ENCODE results near the gene RAB7B. TPM values are rescaled to one million over a fixed set of nuclear protein-coding genes. Genes with fewer than 3 reads are reported as not detected.
A peak's percentile ranks its signal among the peaks of the same experiment; 100 is the strongest.

The RAB7B gene
- total and polyA plus RNA-seq, 9 of the 15 experiments (the other 6 are each of a cell fraction or from before 2014, with no cell fraction given), result 0.03 to 0.29 (median 0.07) TPM; not detected in 4

DNA sequence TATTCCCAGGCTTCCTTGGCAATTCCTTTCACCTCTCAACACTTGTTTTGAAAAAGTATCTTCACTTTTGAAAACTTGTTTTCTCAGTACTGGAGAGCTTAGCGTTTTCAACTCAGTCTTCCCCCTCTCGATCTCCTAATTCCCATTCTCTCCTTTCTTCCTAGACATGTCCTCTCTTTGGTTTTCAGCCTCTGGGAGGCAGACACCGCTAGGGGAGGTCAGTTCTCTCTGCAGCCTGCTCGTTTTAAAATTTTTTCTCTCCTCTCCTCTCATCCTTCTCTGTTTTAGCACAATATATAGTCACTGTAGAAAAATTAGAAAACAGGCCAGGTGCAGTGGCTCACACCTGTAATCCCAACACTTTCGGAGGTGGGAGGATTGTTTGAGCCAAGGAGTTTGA is 37.1 kb upstream of the RAB7B start:
- no peaks in the 10 kb centered on the region for H3K36me3 ChIP-seq (ENCODE audit: control insufficient read depth, insufficient read depth, low read length)
- no peaks in the 10 kb centered on the region for H3K9me1 ChIP-seq (ENCODE audit: control insufficient read depth, insufficient read depth, low read length)
- POLR2A ChIA-PET, result interaction anchor here (0.5 to 1.3 kb wide), 2 partner anchors 9 to 73 kb away, joined by 3 to 4 read pairs; no protein-coding TSS in a partner anchor
- ATAC-seq (no peak), DNase-seq (ENCODE audit: extremely low read depth in 1 of 4, low spot score in 3 of 4) (no peak), FAIRE-seq (no peak)
- CTCF ChIA-PET (ENCODE audit: low intra/inter-chr PET ratio), result interaction anchor here (0.7 kb wide), 1 partner anchor 62 kb away, joined by 3 read pairs; no protein-coding TSS in a partner anchor
- intact Hi-C loops (cut with micrococcal nuclease) (no loop called here), in situ Hi-C loops (cut with MboI) (no loop called here)
- no peaks in the 10 kb centered on the region for H3K9me3 ChIP-seq (replicated peaks; ENCODE audit: control insufficient read depth, insufficient read depth, low read depth, low read length)
- no TSS peak for BruUV-seq (replicated peaks)
- peak in 1 of 3 experiments; percentile 26; a peak in 2 of 6 replicates for TF ChIP-seq CTCF (IDR thresholded peaks at IDR 0.05 in 2 of 3, conservative IDR thresholded peaks at IDR 0.05 in 1 of 3; ENCODE audit: insufficient read depth in 2 of 3, low read depth in 1 of 3, low read length in 3 of 3)
- TF ChIP-seq RAD21 (CRISPR knock-in tag; conservative IDR thresholded peaks at IDR 0.05 in 1 of 2, IDR thresholded peaks at IDR 0.05 in 1 of 2), result peak; percentile 19 to 28; a peak in 1 of 4 replicates
- TF ChIP-seq, protein P1, sequence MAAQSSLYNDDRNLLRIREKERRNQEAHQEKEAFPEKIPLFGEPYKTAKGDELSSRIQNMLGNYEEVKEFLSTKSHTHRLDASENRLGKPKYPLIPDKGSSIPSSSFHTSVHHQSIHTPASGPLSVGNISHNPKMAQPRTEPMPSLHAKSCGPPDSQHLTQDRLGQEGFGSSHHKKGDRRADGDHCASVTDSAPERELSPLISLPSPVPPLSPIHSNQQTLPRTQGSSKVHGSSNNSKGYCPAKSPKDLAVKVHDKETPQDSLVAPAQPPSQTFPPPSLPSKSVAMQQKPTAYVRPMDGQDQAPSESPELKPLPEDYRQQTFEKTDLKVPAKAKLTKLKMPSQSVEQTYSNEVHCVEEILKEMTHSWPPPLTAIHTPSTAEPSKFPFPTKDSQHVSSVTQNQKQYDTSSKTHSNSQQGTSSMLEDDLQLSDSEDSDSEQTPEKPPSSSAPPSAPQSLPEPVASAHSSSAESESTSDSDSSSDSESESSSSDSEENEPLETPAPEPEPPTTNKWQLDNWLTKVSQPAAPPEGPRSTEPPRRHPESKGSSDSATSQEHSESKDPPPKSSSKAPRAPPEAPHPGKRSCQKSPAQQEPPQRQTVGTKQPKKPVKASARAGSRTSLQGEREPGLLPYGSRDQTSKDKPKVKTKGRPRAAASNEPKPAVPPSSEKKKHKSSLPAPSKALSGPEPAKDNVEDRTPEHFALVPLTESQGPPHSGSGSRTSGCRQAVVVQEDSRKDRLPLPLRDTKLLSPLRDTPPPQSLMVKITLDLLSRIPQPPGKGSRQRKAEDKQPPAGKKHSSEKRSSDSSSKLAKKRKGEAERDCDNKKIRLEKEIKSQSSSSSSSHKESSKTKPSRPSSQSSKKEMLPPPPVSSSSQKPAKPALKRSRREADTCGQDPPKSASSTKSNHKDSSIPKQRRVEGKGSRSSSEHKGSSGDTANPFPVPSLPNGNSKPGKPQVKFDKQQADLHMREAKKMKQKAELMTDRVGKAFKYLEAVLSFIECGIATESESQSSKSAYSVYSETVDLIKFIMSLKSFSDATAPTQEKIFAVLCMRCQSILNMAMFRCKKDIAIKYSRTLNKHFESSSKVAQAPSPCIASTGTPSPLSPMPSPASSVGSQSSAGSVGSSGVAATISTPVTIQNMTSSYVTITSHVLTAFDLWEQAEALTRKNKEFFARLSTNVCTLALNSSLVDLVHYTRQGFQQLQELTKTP (IDR thresholded peaks at IDR 0.05; ENCODE audit: low read depth in 1 of 2, partially characterized antibody in 2 of 2), result no peak
- H4K20me1 ChIP-seq (replicated peaks; ENCODE audit: control insufficient read depth, insufficient read depth, low read length), result no peaks in the 10 kb centered on the region
- H3K4me1 ChIP-seq (replicated peaks in 1 of 2; ENCODE audit: control insufficient read depth in 2 of 2, insufficient read depth in 2 of 2, low read length in 2 of 2), result no peaks in the 10 kb centered on the region
- no peak overlapping the region for H3K4me2 ChIP-seq (ENCODE audit: insufficient read depth, low read length)
- H2AFZ ChIP-seq (ENCODE audit: low read depth, low read length), result no peak overlapping the region
- H3K9ac ChIP-seq (ENCODE audit: insufficient read depth in 1 of 2, low read depth in 2 of 2, low read length in 2 of 2), result no peak overlapping the region
- H3K27me3 ChIP-seq (ENCODE audit: control insufficient read depth in 2 of 2, insufficient read depth in 2 of 2, low read length in 2 of 2), result peaks cover 21 to 42% of the 10 kb centered on the region in 2 experiments
- no peak overlapping the region for H3K27ac ChIP-seq (ENCODE audit: extremely low read depth, low read depth, low read length)
- WGBS (ENCODE audit: insufficient coverage, low coverage, missing lambda C conversion rate), result 0% methylated on average over 5 of the region's 5 CpGs
- H3K4me3 ChIP-seq, result no peak overlapping the region
- no peaks in the 10 kb centered on the region for H3K79me2 ChIP-seq (ENCODE audit: control insufficient read depth, insufficient read depth, low read length)
